Osteocyte (in vitro differentiated cells): ENCODE measurements around the gene AK5. TPM values are rescaled to one million over a fixed set of nuclear protein-coding genes. Genes with fewer than 3 reads are reported as not detected.

Source experiments
- DNase-seq: peaks from one replicate; pipeline ENCODE4 v3.0.0; 2021; ENCODE audit warnings: mixed read lengths; ENCODE audit not compliant: unreplicated experiment; ENCODE audit errors: extremely low spot score
- H3K27ac Mint-ChIP-seq: one replicate; pipeline ENCODE4 v1.8.0; 2021; ENCODE audit warnings: mild to moderate bottlenecking, mixed read lengths; ENCODE audit not compliant: unreplicated experiment
- H3K27me3 Mint-ChIP-seq: one replicate; pipeline ENCODE4 v1.8.0; 2021; ENCODE audit warnings: mixed read lengths; ENCODE audit not compliant: unreplicated experiment
- H3K36me3 Mint-ChIP-seq: one replicate; pipeline ENCODE4 v1.8.0; 2021; ENCODE audit warnings: mixed read lengths; ENCODE audit not compliant: unreplicated experiment
- H3K4me1 Mint-ChIP-seq: one replicate; pipeline ENCODE4 v1.8.0; 2021; ENCODE audit warnings: mixed read lengths; ENCODE audit not compliant: unreplicated experiment
- H3K4me3 Mint-ChIP-seq: one replicate; pipeline ENCODE4 v1.8.0; 2021; ENCODE audit warnings: mild to moderate bottlenecking, moderate library complexity, mixed read lengths; ENCODE audit not compliant: unreplicated experiment
- H3K9me3 Mint-ChIP-seq: one replicate; pipeline ENCODE4 v1.8.0; 2021; ENCODE audit warnings: mixed read lengths; ENCODE audit not compliant: unreplicated experiment
- CTCF ChIP-seq: fragments of 200-600 bp; sonication (generic); IDR thresholded peaks from 2 replicates; pipeline ENCODE4 v1.5.0; 2021; ENCODE audit warnings: antibody characterized with exemption, mild to moderate bottlenecking, moderate library complexity
- total RNA-seq: library from RNA; stranded (reverse); gene quantifications from 2 replicates; pipeline ENCODE4 v1.2.1, GENCODE V29; 2021

The AK5 gene
- total RNA-seq, 1 donor from 2014 or later = 38.1 TPM

- Mint-ChIP-seq H3K36me3 (peaks cover 16% of the 10 kb centered on the region), H3K4me1 (peaks cover 23% of the 10 kb centered on the region), H3K9me3 (peaks cover 11% of the 10 kb centered on the region), H3K4me3 (peak overlapping the region; percentile 67), H3K27me3 (no peaks in the 10 kb centered on the region), H3K27ac (peak overlapping the region; percentile 85)
- no peak for TF ChIP-seq CTCF
- no peak for DNase-seq
Measured at GRCh38 chr1:77438236-77438913, 156.6 kb downstream of the AK5 start.

DNA sequence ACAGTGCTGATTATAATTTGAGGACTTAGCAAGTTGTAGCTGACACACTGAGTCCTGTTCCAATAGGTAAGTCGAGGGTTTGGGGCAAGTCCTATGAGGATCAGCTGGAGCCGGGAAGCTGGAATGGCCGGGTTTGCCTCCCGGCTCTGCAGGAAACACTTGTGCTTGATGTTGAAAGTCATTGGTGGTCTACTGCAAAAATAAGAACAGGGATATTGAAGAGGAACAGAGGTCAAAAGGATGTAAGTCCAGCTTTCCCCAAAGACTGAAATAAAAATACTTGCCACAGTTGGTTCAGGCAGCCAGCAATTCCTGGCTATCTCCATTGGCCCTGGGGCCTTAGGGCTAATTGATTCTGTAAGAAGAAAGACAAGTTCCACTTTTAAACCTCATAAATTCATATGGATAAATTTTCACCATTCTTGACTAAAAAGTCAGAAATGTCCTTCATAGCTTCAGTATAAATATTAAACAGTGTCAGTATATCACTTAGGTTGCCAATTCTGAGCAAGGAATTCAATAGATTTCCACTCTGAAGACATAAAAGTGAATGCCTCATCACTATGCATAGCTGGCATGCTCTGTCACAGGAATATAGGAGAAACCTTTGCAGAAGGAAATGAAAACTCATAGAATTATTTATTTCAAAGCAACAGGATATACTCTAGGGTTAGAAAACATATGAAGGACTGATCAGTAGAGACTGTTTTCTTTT is 165.2 kb downstream of the AK5 start:
- peaks cover 15% of the 10 kb centered on the region for H3K4me1 Mint-ChIP-seq
- H3K27me3 Mint-ChIP-seq = no peaks in the 10 kb centered on the region
- H3K9me3 Mint-ChIP-seq = no peaks in the 10 kb centered on the region
- H3K27ac Mint-ChIP-seq = peak overlapping the region; percentile 76
- no peak for DNase-seq
- no peak overlapping the region for H3K4me3 Mint-ChIP-seq
- peaks cover 5% of the 10 kb centered on the region for H3K36me3 Mint-ChIP-seq
- TF ChIP-seq CTCF = no peak

DNA sequence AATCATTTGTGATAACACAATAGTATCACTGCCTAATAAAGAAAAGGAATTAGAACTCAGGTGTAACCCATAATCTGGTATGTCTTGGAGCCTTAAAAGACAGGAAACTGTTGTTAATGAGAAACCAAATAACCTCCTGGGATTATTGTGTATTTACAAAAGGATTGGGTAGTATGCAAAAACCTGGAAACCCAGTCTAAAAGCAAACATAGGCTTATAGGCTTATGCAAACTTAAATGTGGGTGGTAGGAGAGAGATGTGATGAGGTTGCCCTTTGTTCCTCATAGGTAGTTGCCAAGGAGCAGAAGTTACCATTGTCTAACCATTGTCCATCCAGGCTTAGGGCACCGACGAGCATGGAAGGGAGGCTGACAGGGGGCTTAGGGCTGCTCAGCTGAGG is 165.8 kb downstream of the AK5 start:
- Mint-ChIP-seq H3K27me3 (no peaks in the 10 kb centered on the region), H3K4me1 (peaks cover 16% of the 10 kb centered on the region), H3K4me3 (no peak overlapping the region), H3K36me3 (peaks cover 5% of the 10 kb centered on the region), H3K27ac (no peak overlapping the region), H3K9me3 (no peaks in the 10 kb centered on the region)
- no peak for DNase-seq
- TF ChIP-seq CTCF = no peak

DNA sequence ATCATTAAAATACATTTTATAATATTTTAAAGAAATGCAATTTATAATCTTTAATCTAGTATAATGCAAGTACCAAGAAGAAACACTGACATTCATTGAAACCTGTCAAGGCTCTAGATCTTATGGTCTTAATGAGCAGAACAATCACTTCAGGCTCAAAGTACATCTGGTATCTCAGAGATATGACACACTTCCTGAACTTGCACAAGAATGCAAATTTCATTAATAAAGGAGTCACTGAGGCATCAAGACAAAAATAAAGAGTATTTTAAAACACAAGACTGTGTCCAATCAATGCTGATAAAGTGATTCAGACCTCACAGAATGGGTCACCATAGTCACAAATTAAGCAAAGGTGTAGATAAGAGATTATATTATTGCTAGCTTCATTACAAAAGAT is 178.1 kb downstream of the AK5 start:
- no peak overlapping the region for H3K27ac Mint-ChIP-seq
- H3K4me1 Mint-ChIP-seq = peaks cover 3% of the 10 kb centered on the region
- DNase-seq = no peak
- no peaks in the 10 kb centered on the region for H3K9me3 Mint-ChIP-seq
- H3K27me3 Mint-ChIP-seq = no peaks in the 10 kb centered on the region
- no peak for TF ChIP-seq CTCF
- peaks cover 4% of the 10 kb centered on the region for H3K36me3 Mint-ChIP-seq
- H3K4me3 Mint-ChIP-seq = no peak overlapping the region

DNA sequence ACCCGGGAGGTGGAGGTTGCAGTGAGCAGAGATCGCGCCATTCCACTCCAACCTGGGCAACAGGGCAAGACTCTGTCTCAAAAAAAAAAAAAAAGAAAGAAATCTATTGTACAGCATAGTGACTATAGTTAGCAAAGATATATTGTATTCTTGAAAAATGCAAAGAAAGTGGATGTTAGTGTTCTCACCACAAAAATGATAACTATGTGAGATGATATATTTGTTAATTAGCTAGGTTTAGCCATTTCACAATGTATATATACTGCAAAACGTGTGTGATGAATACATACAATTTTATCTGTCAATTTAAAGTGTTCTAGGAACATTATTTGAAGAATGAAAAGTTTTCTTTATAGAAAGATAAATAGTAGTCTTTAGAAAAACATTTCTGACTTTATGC is 179.9 kb downstream of the AK5 start:
- no peaks in the 10 kb centered on the region for H3K9me3 Mint-ChIP-seq
- no peak overlapping the region for H3K4me3 Mint-ChIP-seq
- peaks cover 3% of the 10 kb centered on the region for H3K36me3 Mint-ChIP-seq

More for the DNA sequence above, 179.9 kb downstream of the AK5 start:
- Mint-ChIP-seq H3K27me3 (no peaks in the 10 kb centered on the region), H3K27ac (no peak overlapping the region), H3K4me1 (peaks cover 5% of the 10 kb centered on the region)
- TF ChIP-seq CTCF = no peak
- DNase-seq = no peak
